GM06990 (cell line): ENCODE data around the gene HORMAD2.

ENCODE experiments used
- DNase-seq: peaks from one replicate; pipeline ENCODE4 v3.0.0-alpha.2; 2011; ENCODE audit not compliant: insufficient read length; ENCODE audit errors: extremely low read depth
- H3K27me3 ChIP-seq: replicated peaks from 2 replicates; pipeline ENCODE4 v1.6.0; 2011; ENCODE audit warnings: low read length; ENCODE audit not compliant: control insufficient read depth, insufficient read depth
- H3K36me3 ChIP-seq: 2 replicates; pipeline ENCODE4 v1.5.1; 2011; ENCODE audit warnings: low read length; ENCODE audit not compliant: control insufficient read depth, insufficient read depth
- H3K4me3 ChIP-seq: replicated peaks from 2 replicates; pipeline ENCODE4 v1.5.1; 2011; ENCODE audit warnings: low read depth, mild to moderate bottlenecking, control low read depth, low read length
- CTCF ChIP-seq: IDR thresholded peaks from 2 replicates; pipeline ENCODE4 v1.5.1; 2011; ENCODE audit warnings: low read length, control low read depth, mild to moderate bottlenecking, inconsistent platforms; ENCODE audit not compliant: insufficient read depth, poor library complexity, severe bottlenecking

The HORMAD2 gene

GRCh38 chr22:30192427-30192826 lies 112.2 kb downstream of the HORMAD2 start:
- DNase-seq, result no peak
- no peaks in the 10 kb centered on the region for H3K36me3 ChIP-seq
- no peak overlapping the region for H3K4me3 ChIP-seq
- no peak for TF ChIP-seq CTCF
- H3K27me3 ChIP-seq, result no peaks in the 10 kb centered on the region

- no peak for DNase-seq
- H3K27me3 ChIP-seq, result no peaks in the 10 kb centered on the region
- H3K4me3 ChIP-seq, result no peak overlapping the region
- TF ChIP-seq CTCF, result no peak
- H3K36me3 ChIP-seq, result no peaks in the 10 kb centered on the region
Observed at GRCh38 chr22:30193031-30193775, 112.9 kb downstream of the HORMAD2 start.

GRCh38 chr22:30195245-30196140 lies 115.2 kb downstream of the HORMAD2 start:
- Histone ChIP-seq H3K27me3 (no peaks in the 10 kb centered on the region), H3K36me3 (no peaks in the 10 kb centered on the region), H3K4me3 (no peak overlapping the region)
- TF ChIP-seq CTCF, result no peak
- no peak for DNase-seq

GRCh38 chr22:30196141-30196879 lies 116.0 kb downstream of the HORMAD2 start:
- no peaks in the 10 kb centered on the region for H3K36me3 ChIP-seq
- H3K27me3 ChIP-seq, result no peaks in the 10 kb centered on the region
- peak; percentile 76 for DNase-seq
- no peak overlapping the region for H3K4me3 ChIP-seq
- TF ChIP-seq CTCF, result no peak

- no peak overlapping the region for H3K4me3 ChIP-seq
- H3K27me3 ChIP-seq, result no peaks in the 10 kb centered on the region
- no peaks in the 10 kb centered on the region for H3K36me3 ChIP-seq
- no peak for TF ChIP-seq CTCF
- DNase-seq, result no peak
Observed at GRCh38 chr22:30196880-30197336, 116.6 kb downstream of the HORMAD2 start.
